GM23248 (cell line): Measurements from ENCODE around the gene LRRC74A. TPM values are rescaled to one million over a fixed set of nuclear protein-coding genes. Genes with fewer than 3 reads are reported as not detected.

ENCODE experiments used
- DNase-seq: peaks from one replicate; pipeline ENCODE4 v3.0.0-alpha.2; 2015
- H2AFZ ChIP-seq: fragments of 200-600 bp; sonication (generic); 2 replicates; pipeline ENCODE4 v1.6.1; 2016; ENCODE audit warnings: antibody characterized with exemption
- H3F3A ChIP-seq: fragments of 200-600 bp; sonication (generic); 2 replicates; pipeline ENCODE4 v1.6.1; 2016; ENCODE audit warnings: mild to moderate bottlenecking, antibody characterized with exemption, mixed run types; ENCODE audit not compliant: insufficient read depth
- H3K27ac ChIP-seq: fragments of 200-600 bp; sonication (generic); 2 replicates; pipeline ENCODE4 v1.5.1; 2016; ENCODE audit warnings: mild to moderate bottlenecking
- H3K27me3 ChIP-seq: fragments of 200-600 bp; sonication (generic); replicated peaks from 2 replicates; pipeline ENCODE4 v1.6.1; 2016; ENCODE audit warnings: mild to moderate bottlenecking; ENCODE audit not compliant: insufficient read depth
- H3K36me3 ChIP-seq: fragments of 200-600 bp; sonication (generic); 2 replicates; pipeline ENCODE4 v1.6.1; 2016; ENCODE audit warnings: low read depth, mild to moderate bottlenecking
- H3K4me1 ChIP-seq: fragments of 200-600 bp; sonication (generic); 2 replicates; pipeline ENCODE4 v1.6.1; 2016; ENCODE audit warnings: mild to moderate bottlenecking; ENCODE audit not compliant: insufficient read depth
- H3K4me2 ChIP-seq: fragments of 200-600 bp; sonication (generic); one replicate; pipeline ENCODE4 v1.6.1; 2016; ENCODE audit warnings: mild to moderate bottlenecking; ENCODE audit not compliant: unreplicated experiment
- H3K4me3 ChIP-seq: fragments of 200-600 bp; sonication (generic); 2 replicates; pipeline ENCODE4 v1.5.1; 2016; ENCODE audit warnings: mild to moderate bottlenecking
- H3K79me2 ChIP-seq: fragments of 200-600 bp; sonication (generic); 2 replicates; pipeline ENCODE4 v1.6.1; 2016; ENCODE audit warnings: mild to moderate bottlenecking; ENCODE audit not compliant: insufficient read depth
- H3K9ac ChIP-seq: fragments of 200-600 bp; sonication (generic); 2 replicates; pipeline ENCODE4 v1.6.1; 2016; ENCODE audit warnings: mild to moderate bottlenecking
- H3K9me2 ChIP-seq: fragments of 200-600 bp; sonication (generic); 2 replicates; pipeline ENCODE4 v1.6.1; 2016; ENCODE audit warnings: mixed run types, mild to moderate bottlenecking, moderate library complexity; ENCODE audit not compliant: insufficient read depth
- H3K9me3 ChIP-seq: fragments of 200-600 bp; sonication (generic); one replicate; pipeline ENCODE4 v1.6.1; 2017; ENCODE audit warnings: low read depth
- H4K20me1 ChIP-seq: fragments of 200-600 bp; sonication (generic); 2 replicates; pipeline ENCODE4 v1.6.0; 2016; ENCODE audit not compliant: insufficient read depth
- EZH2 ChIP-seq: fragments of 200-600 bp; sonication (generic); IDR thresholded peaks from 2 replicates; pipeline ENCODE4 v1.6.1; 2018; ENCODE audit warnings: antibody characterized with exemption, mild to moderate bottlenecking; ENCODE audit not compliant: insufficient read depth, poor library complexity, severe bottlenecking
- EZH2phosphoT487 ChIP-seq: fragments of 200-600 bp; sonication (generic); IDR thresholded peaks from 2 replicates; pipeline ENCODE4 v1.6.1; 2018; ENCODE audit warnings: antibody characterized with exemption, moderate library complexity, mild to moderate bottlenecking, low read depth; ENCODE audit not compliant: insufficient read depth
- WGBS, 2 experiments: methylation state at CpG; one replicate each; pipeline ENCODE4 v1.1.6; 2015 to 2017; ENCODE audit warnings: low lambda C conversion rate in 2 of 2, low coverage in 1 of 2; ENCODE audit errors: missing lambda C conversion rate in 2 of 2; 5-methylcytosine and 5-hydroxymethylcytosine counted together
- in situ Hi-C: fragments of 300-500 bp; cut with MboI; formaldehyde crosslinking; loops from 2 replicates; pipeline ENCODE4 v1.15.0; 2020
- polyA plus RNA-seq: library from polyadenylated mRNA; unstranded; fragments of >200 nt; fragmentation: Nextera tagmentation; extraction: Ambion mirVana; gene quantifications from 2 replicates; pipeline ENCODE4 v1.2.1, GENCODE V29; 2016
- total RNA-seq: library from RNA; depleted of rRNA; stranded (reverse); fragments of >200 nt; shearing (Covaris generic); gene quantifications from 2 replicates; pipeline ENCODE4 v1.2.3, GENCODE V29; 2014

LRRC74A gene
- total and polyA plus RNA-seq, 2 experiments from 2014 or later = not detected

- TF ChIP-seq EZH2 = no peak
- TF ChIP-seq EZH2phosphoT487 = no peak
- no peaks in the 10 kb centered on the region for H3K79me2 ChIP-seq
- no peaks in the 10 kb centered on the region for H3K36me3 ChIP-seq
- no peaks in the 10 kb centered on the region for H4K20me1 ChIP-seq
- H3F3A ChIP-seq = peaks cover 11% of the 10 kb centered on the region
- H3K9ac ChIP-seq = peak overlapping the region; percentile 27; the same call in 1 of the 2 replicates
- H3K4me2 ChIP-seq = no peak overlapping the region
- WGBS, 2 experiments = 61 to 70% methylated on average over 6 of the region's 6 CpGs
- H3K9me2 ChIP-seq = no peaks in the 10 kb centered on the region
- H3K27ac ChIP-seq = peak overlapping the region; percentile 31
- H3K27me3 ChIP-seq = no peaks in the 10 kb centered on the region
- peaks cover 41% of the 10 kb centered on the region for H3K4me1 ChIP-seq
- in situ Hi-C loops = no loop called here
- no peaks in the 10 kb centered on the region for H3K9me3 ChIP-seq
- no peak overlapping the region for H3K4me3 ChIP-seq
- peak; percentile 34 for DNase-seq
- H2AFZ ChIP-seq = peak overlapping the region; percentile 45; the same call in 1 of the 2 replicates
These were observed 75.2 kb downstream of the LRRC74A start for GRCh38 chr14:76901171-76902055.

GRCh38 chr14:76902591-76902990 lies 76.4 kb downstream of the LRRC74A start:
- DNase-seq = no peak
- Histone ChIP-seq H3K27ac (peak overlapping the region; percentile 99), H3F3A (peaks cover 11% of the 10 kb centered on the region), H3K9me3 (no peaks in the 10 kb centered on the region), H3K4me3 (no peak overlapping the region), H3K27me3 (no peaks in the 10 kb centered on the region), H3K9ac (peak overlapping the region; percentile 92), H2AFZ (no peak overlapping the region), H4K20me1 (no peaks in the 10 kb centered on the region), H3K4me1 (peaks cover 41% of the 10 kb centered on the region), H3K4me2 (no peak overlapping the region), H3K79me2 (no peaks in the 10 kb centered on the region), H3K9me2 (no peaks in the 10 kb centered on the region), H3K36me3 (no peaks in the 10 kb centered on the region)
- 45 to 52% methylated on average over 5 of the region's 5 CpGs for WGBS, 2 experiments
- in situ Hi-C loops = no loop called here
- TF ChIP-seq EZH2 = no peak

- no peak for TF ChIP-seq EZH2
- TF ChIP-seq EZH2phosphoT487 = no peak
- H3K4me1 ChIP-seq = peaks cover 41% of the 10 kb centered on the region
- in situ Hi-C loops = no loop called here
- no peaks in the 10 kb centered on the region for H3K79me2 ChIP-seq
- DNase-seq = peak; percentile 99
- WGBS, 2 experiments = 2 to 3% methylated on average over 19 of the region's 19 CpGs
- no peaks in the 10 kb centered on the region for H3K9me3 ChIP-seq
- peak overlapping the region; percentile 5; the same call in 1 of the 2 replicates for H2AFZ ChIP-seq
- no peaks in the 10 kb centered on the region for H3K9me2 ChIP-seq
- peak overlapping the region; percentile 99 for H3K27ac ChIP-seq
- H3K36me3 ChIP-seq = no peaks in the 10 kb centered on the region
- no peaks in the 10 kb centered on the region for H3K27me3 ChIP-seq
- peak overlapping the region; percentile 92 for H3K9ac ChIP-seq
- H4K20me1 ChIP-seq = no peaks in the 10 kb centered on the region
- peaks cover 11% of the 10 kb centered on the region for H3F3A ChIP-seq
- peak overlapping the region; percentile 50 for H3K4me3 ChIP-seq
- H3K4me2 ChIP-seq = peak overlapping the region; percentile 86
These were observed 78.0 kb downstream of the LRRC74A start for GRCh38 chr14:76904100-76904739.

GRCh38 chr14:76904740-76905569 lies 78.7 kb downstream of the LRRC74A start:
- WGBS, 2 experiments = 4 to 7% methylated on average over 14 of the region's 14 CpGs
- peak; percentile 99 for DNase-seq
- Histone ChIP-seq H3K36me3 (no peaks in the 10 kb centered on the region), H3K9me2 (no peaks in the 10 kb centered on the region), H4K20me1 (no peaks in the 10 kb centered on the region), H3K9ac (peak overlapping the region; percentile 92), H3K4me2 (peak overlapping the region; percentile 86), H3K4me3 (peak overlapping the region; percentile 50), H3F3A (peaks cover 11% of the 10 kb centered on the region), H3K79me2 (no peaks in the 10 kb centered on the region), H3K4me1 (peaks cover 41% of the 10 kb centered on the region), H3K9me3 (no peaks in the 10 kb centered on the region), H3K27me3 (no peaks in the 10 kb centered on the region), H2AFZ (peak overlapping the region; percentile 8; the same call in 1 of the 2 replicates), H3K27ac (peak overlapping the region; percentile 99)
- no peak for TF ChIP-seq EZH2phosphoT487
- no peak for TF ChIP-seq EZH2
- in situ Hi-C loops = no loop called here
